Skeletal muscle tissue (tissue), 2 donors: ENCODE results near the gene YTHDF1. TPM values are rescaled to one million over a fixed set of nuclear protein-coding genes. Genes with fewer than 3 reads are reported as not detected.

ENCODE experiments used
- small RNA-seq: library from RNA; depleted of rRNA; stranded (forward); fragments of <200 nt; gene quantifications from one replicate; pipeline ENCODE3, GENCODE V24; 2014
- total RNA-seq: library from RNA; depleted of rRNA; stranded (reverse); fragments of >200 nt; gene quantifications from one replicate; pipeline ENCODE4 v1.2.3, GENCODE V29; 2014

The YTHDF1 gene
- total RNA-seq, 1 donor from 2014 or later: 17.2 TPM

Small RNA genes lying within 50 kb of the gene (small RNA-seq; reads per million reads assigned to genes)
- gene MIR124-3: not detected
- gene MIR3196: not detected

Other genes starting within 250 kb of the YTHDF1 start
- gene BHLHE23, start 209.2 kb downstream of the YTHDF1 start, total RNA-seq: not detected
- not detected for gene BIRC7, start 19.8 kb upstream of the YTHDF1 start, total RNA-seq
- 13.6 TPM for gene NKAIN4, start 38.3 kb upstream of the YTHDF1 start, total RNA-seq
- 31.8 TPM for gene ARFGAP1, start 56.7 kb upstream of the YTHDF1 start, total RNA-seq
- gene COL20A1, start 77.1 kb upstream of the YTHDF1 start, total RNA-seq: 2.6 TPM
- 0.52 TPM for gene CHRNA4, start 145.2 kb upstream of the YTHDF1 start, total RNA-seq